ENCODE measurements around the gene CEP350. TPM values are rescaled to one million over a fixed set of nuclear protein-coding genes. Genes with fewer than 3 reads are reported as not detected.

CEP350 gene
- total and polyA plus RNA-seq, 2 of the 13 experiments (the other 11 are each of a cell fraction or from before 2014, with no cell fraction given): 7.6 to 35.9 TPM

- peak; percentile 88; the same call in 1 of the 2 replicates for TF ChIP-seq ZSCAN5A (CRISPR knock-in tag; IDR thresholded peaks at IDR 0.05; ENCODE audit: borderline replicate concordance)
- TF ChIP-seq, protein P1, sequence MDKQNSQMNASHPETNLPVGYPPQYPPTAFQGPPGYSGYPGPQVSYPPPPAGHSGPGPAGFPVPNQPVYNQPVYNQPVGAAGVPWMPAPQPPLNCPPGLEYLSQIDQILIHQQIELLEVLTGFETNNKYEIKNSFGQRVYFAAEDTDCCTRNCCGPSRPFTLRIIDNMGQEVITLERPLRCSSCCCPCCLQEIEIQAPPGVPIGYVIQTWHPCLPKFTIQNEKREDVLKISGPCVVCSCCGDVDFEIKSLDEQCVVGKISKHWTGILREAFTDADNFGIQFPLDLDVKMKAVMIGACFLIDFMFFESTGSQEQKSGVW (CRISPR knock-in tag; IDR thresholded peaks at IDR 0.05; ENCODE audit: borderline replicate concordance): no peak
- TF ChIP-seq, protein P2, sequence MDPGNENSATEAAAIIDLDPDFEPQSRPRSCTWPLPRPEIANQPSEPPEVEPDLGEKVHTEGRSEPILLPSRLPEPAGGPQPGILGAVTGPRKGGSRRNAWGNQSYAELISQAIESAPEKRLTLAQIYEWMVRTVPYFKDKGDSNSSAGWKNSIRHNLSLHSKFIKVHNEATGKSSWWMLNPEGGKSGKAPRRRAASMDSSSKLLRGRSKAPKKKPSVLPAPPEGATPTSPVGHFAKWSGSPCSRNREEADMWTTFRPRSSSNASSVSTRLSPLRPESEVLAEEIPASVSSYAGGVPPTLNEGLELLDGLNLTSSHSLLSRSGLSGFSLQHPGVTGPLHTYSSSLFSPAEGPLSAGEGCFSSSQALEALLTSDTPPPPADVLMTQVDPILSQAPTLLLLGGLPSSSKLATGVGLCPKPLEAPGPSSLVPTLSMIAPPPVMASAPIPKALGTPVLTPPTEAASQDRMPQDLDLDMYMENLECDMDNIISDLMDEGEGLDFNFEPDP (CRISPR knock-in tag; conservative IDR thresholded peaks at IDR 0.05): peak; percentile 88; the same call in 1 of the 2 replicates
- no peak for TF ChIP-seq ATF7 (IDR thresholded peaks at IDR 0.05)
- TF ChIP-seq ATF7 (CRISPR knock-in tag; IDR thresholded peaks at IDR 0.05): no peak; the same call in 1 of the 2 replicates
- no peak; the same call in 1 of the 2 replicates for TF ChIP-seq PHF21A (CRISPR knock-in tag; IDR thresholded peaks at IDR 0.05)
- peak; percentile 76; the same call in 1 of the 2 replicates for TF ChIP-seq ZNF274 (CRISPR knock-in tag; IDR thresholded peaks at IDR 0.05)
- no peak for TF ChIP-seq ZNF124 (CRISPR knock-in tag; IDR thresholded peaks at IDR 0.05)
- TF ChIP-seq SNAPC5 (CRISPR knock-in tag; IDR thresholded peaks at IDR 0.05; ENCODE audit: borderline replicate concordance): no peak; the same call in 1 of the 2 replicates
- TF ChIP-seq ZFP90 (CRISPR knock-in tag; IDR thresholded peaks at IDR 0.05; ENCODE audit: borderline replicate concordance): peak; percentile 67; the same call in 1 of the 2 replicates
- TF ChIP-seq ZNF430 (CRISPR knock-in tag; IDR thresholded peaks at IDR 0.05): peak; percentile 37; the same call in 1 of the 2 replicates
- TF ChIP-seq, protein P3, sequence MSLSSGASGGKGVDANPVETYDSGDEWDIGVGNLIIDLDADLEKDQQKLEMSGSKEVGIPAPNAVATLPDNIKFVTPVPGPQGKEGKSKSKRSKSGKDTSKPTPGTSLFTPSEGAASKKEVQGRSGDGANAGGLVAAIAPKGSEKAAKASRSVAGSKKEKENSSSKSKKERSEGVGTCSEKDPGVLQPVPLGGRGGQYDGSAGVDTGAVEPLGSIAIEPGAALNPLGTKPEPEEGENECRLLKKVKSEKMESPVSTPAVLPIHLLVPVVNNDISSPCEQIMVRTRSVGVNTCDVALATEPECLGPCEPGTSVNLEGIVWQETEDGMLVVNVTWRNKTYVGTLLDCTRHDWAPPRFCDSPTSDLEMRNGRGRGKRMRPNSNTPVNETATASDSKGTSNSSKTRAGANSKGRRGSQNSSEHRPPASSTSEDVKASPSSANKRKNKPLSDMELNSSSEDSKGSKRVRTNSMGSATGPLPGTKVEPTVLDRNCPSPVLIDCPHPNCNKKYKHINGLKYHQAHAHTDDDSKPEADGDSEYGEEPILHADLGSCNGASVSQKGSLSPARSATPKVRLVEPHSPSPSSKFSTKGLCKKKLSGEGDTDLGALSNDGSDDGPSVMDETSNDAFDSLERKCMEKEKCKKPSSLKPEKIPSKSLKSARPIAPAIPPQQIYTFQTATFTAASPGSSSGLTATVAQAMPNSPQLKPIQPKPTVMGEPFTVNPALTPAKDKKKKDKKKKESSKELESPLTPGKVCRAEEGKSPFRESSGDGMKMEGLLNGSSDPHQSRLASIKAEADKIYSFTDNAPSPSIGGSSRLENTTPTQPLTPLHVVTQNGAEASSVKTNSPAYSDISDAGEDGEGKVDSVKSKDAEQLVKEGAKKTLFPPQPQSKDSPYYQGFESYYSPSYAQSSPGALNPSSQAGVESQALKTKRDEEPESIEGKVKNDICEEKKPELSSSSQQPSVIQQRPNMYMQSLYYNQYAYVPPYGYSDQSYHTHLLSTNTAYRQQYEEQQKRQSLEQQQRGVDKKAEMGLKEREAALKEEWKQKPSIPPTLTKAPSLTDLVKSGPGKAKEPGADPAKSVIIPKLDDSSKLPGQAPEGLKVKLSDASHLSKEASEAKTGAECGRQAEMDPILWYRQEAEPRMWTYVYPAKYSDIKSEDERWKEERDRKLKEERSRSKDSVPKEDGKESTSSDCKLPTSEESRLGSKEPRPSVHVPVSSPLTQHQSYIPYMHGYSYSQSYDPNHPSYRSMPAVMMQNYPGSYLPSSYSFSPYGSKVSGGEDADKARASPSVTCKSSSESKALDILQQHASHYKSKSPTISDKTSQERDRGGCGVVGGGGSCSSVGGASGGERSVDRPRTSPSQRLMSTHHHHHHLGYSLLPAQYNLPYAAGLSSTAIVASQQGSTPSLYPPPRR (CRISPR knock-in tag; IDR thresholded peaks at IDR 0.05; ENCODE audit: borderline replicate concordance): peak; percentile 31; the same call in 1 of the 2 replicates
- peak; percentile 90 for TF ChIP-seq NR2C2 (CRISPR knock-in tag; IDR thresholded peaks at IDR 0.05; ENCODE audit: borderline replicate concordance)
- TF ChIP-seq ZNF703 (CRISPR knock-in tag; IDR thresholded peaks at IDR 0.05; ENCODE audit: borderline replicate concordance): peak; percentile 53; the same call in 1 of the 2 replicates
- no peak for TF ChIP-seq NFIB (CRISPR knock-in tag; IDR thresholded peaks at IDR 0.05; ENCODE audit: borderline replicate concordance)
- 0 out of 2 replicates have a peak, but pooled peaks have one; percentile 20 for TF ChIP-seq ISX (CRISPR knock-in tag; conservative IDR thresholded peaks at IDR 0.05)
- TF ChIP-seq ZNF263 (CRISPR knock-in tag; IDR thresholded peaks at IDR 0.05): no peak
- TF ChIP-seq ZSCAN22 (CRISPR knock-in tag; IDR thresholded peaks at IDR 0.05): 0 out of 2 replicates have a peak, but pooled peaks have one; percentile 34
- no peak; the same call in 1 of the 2 replicates for TF ChIP-seq NRL (CRISPR knock-in tag; IDR thresholded peaks at IDR 0.05; ENCODE audit: borderline replicate concordance)
Observed at GRCh38 chr1:179954493-179955286, at the start of gene CEP350 (continued).
